ENCODE measurements around the gene PRKG1. TPM values are rescaled to one million over a fixed set of nuclear protein-coding genes. Genes with fewer than 3 reads are reported as not detected.
A peak's percentile ranks its signal among the peaks of the same experiment; 100 is the strongest.

PRKG1 gene
- total and polyA plus RNA-seq, 2 of the 4 experiments (the other 2 are of a cell fraction), result 3.5 to 18.3 TPM

GRCh38 chr10:51716981-51717380 lies 642.7 kb downstream of the PRKG1 start:
- Histone ChIP-seq H3K9me3 (ENCODE audit: control insufficient read depth, insufficient read depth, low read length) (no peaks in the 10 kb centered on the region), H3K4me2 (ENCODE audit: low read depth, low read length) (no peak overlapping the region), H2AK9ac (replicated peaks; ENCODE audit: low read depth, low read length, poor library complexity) (no peak overlapping the region), H3K18ac (ENCODE audit: low read depth, low read length) (no peak overlapping the region), H3K4me1 (ENCODE audit: control insufficient read depth, insufficient read depth, low read length) (peaks cover 5% of the 10 kb centered on the region), H3K9ac (ENCODE audit: low read depth, low read length) (no peak overlapping the region), H2BK5ac (ENCODE audit: low read depth, low read length, poor library complexity, severe bottlenecking) (no peak overlapping the region), H3K27ac (ENCODE audit: insufficient read depth, low read length) (no peak overlapping the region), H3K27me3 (ENCODE audit: control insufficient read depth, insufficient read depth, low read length) (no peaks in the 10 kb centered on the region), H3K56ac (ENCODE audit: extremely low read depth, insufficient read depth, low read length) (no peak overlapping the region), H4K8ac (ENCODE audit: low read depth in 2 of 2, low read length in 2 of 2) (no peak overlapping the region), H2AFZ (replicated peaks; ENCODE audit: low read length, poor library complexity) (no peak overlapping the region), H4K5ac (ENCODE audit: low read depth, low read length) (no peak overlapping the region), H3K36me3 (ENCODE audit: control insufficient read depth, insufficient read depth, low read length) (no peaks in the 10 kb centered on the region), H3K4ac (ENCODE audit: low read depth, low read length) (no peak overlapping the region), H3K79me1 (ENCODE audit: low read depth in 1 of 2, low read length in 2 of 2) (peaks cover 0 to 6% of the 10 kb centered on the region in 2 experiments; a peak in 1 of 4 replicates), H4K91ac (ENCODE audit: insufficient read depth, low read depth, low read length) (no peak overlapping the region), H2AK5ac (ENCODE audit: low read depth, low read length) (no peak overlapping the region), H2BK20ac (ENCODE audit: low read depth, low read length) (no peak overlapping the region), H2BK120ac (ENCODE audit: low read depth, low read length) (no peak overlapping the region), H3K23ac (ENCODE audit: low read depth, low read length) (no peak overlapping the region), H3K9me1 (ENCODE audit: insufficient read depth, low read length) (peaks cover 3% of the 10 kb centered on the region), H3K4me3 (ENCODE audit: insufficient read depth, low read depth, low read length) (no peak overlapping the region), H3K14ac (replicated peaks; ENCODE audit: low read depth, low read length) (no peak overlapping the region), H4K20me1 (ENCODE audit: insufficient read depth, low read length) (0 out of 2 replicates have a peak, but pooled peaks cover 3% of the 10 kb centered on the region), H2BK15ac (ENCODE audit: low read depth, low read length) (no peak overlapping the region; the same call in 2 of the 3 replicates)
- in situ Hi-C loops (cut with MboI; ENCODE audit: low sequenced_read_pairs), result no loop called here
- ChIA-PET POLR2A (ENCODE audit: unreplicated experiment) (no interaction called here), CTCF (no interaction called here)
- dilution Hi-C loops (cut with HindIII; ENCODE audit: low sequenced_read_pairs, unreplicated experiment), result no loop called here
- ATAC-seq (ENCODE audit: low read depth) (no peak), DNase-seq (peak; percentile 40)
- no CpG with 5 or more reads among the region's 4 CpGs for WGBS, 2 experiments (ENCODE audit: extremely low coverage in 2 of 2, insufficient read length in 1 of 2)
- no peak for TF ChIP-seq CTCF (conservative IDR thresholded peaks at IDR 0.05; ENCODE audit: low read depth, low read length)
- no peak for TF ChIP-seq POLR2A (IDR thresholded peaks at IDR 0.05; ENCODE audit: low read depth, low read length)
- no peak for TF ChIP-seq RAD21 (IDR thresholded peaks at IDR 0.05; ENCODE audit: low read length)
- no peak for TF ChIP-seq BHLHE40 (IDR thresholded peaks at IDR 0.05; ENCODE audit: low read depth, low read length)
- no peak for TF ChIP-seq ELK1 (IDR thresholded peaks at IDR 0.05; ENCODE audit: borderline replicate concordance, low read depth, low read length)
- TF ChIP-seq MXI1 (IDR thresholded peaks at IDR 0.05; ENCODE audit: borderline replicate concordance, low read depth, low read length), result no peak
- TF ChIP-seq SMC3 (IDR thresholded peaks at IDR 0.05; ENCODE audit: low read depth, low read length), result no peak
- no TSS peak for BruUV-seq (replicated peaks)
- intact Hi-C loops (cut with micrococcal nuclease), result no loop called here
